Skeletal muscle satellite cell (primary cell): ENCODE results near the gene PSMB3. TPM values are rescaled to one million over a fixed set of nuclear protein-coding genes. Genes with fewer than 3 reads are reported as not detected.

Source experiments
- H3K27me3 ChIP-seq: 2 replicates; pipeline ENCODE4 v1.7.0; 2013; ENCODE audit warnings: low read length; ENCODE audit not compliant: control insufficient read depth, insufficient read depth
- H3K36me3 ChIP-seq: 2 replicates; pipeline ENCODE4 v1.7.0; 2013; ENCODE audit warnings: mild to moderate bottlenecking, control low read depth, low read length; ENCODE audit not compliant: insufficient read depth
- H3K4me1 ChIP-seq: 2 replicates; pipeline ENCODE4 v1.7.0; 2013; ENCODE audit warnings: low read length; ENCODE audit not compliant: control insufficient read depth, insufficient read depth
- H3K4me2 ChIP-seq: 2 replicates; pipeline ENCODE4 v1.7.0; 2013; ENCODE audit warnings: mild to moderate bottlenecking, low read length
- H3K4me3 ChIP-seq: 2 replicates; pipeline ENCODE4 v1.7.0; 2013; ENCODE audit warnings: low read length
- H3K9ac ChIP-seq: 2 replicates; pipeline ENCODE4 v1.7.0; 2013; ENCODE audit warnings: mild to moderate bottlenecking, low read depth, low read length, moderate library complexity
- H3K9me3 ChIP-seq: replicated peaks from 2 replicates; pipeline ENCODE4 v1.7.0; 2013; ENCODE audit warnings: mild to moderate bottlenecking, control low read depth, low read length
- small RNA-seq: library from RNA; depleted of rRNA; stranded (forward); fragments of <200 nt; gene quantifications from one replicate; pipeline ENCODE3, GENCODE V24; 2012

PSMB3 gene

DNA sequence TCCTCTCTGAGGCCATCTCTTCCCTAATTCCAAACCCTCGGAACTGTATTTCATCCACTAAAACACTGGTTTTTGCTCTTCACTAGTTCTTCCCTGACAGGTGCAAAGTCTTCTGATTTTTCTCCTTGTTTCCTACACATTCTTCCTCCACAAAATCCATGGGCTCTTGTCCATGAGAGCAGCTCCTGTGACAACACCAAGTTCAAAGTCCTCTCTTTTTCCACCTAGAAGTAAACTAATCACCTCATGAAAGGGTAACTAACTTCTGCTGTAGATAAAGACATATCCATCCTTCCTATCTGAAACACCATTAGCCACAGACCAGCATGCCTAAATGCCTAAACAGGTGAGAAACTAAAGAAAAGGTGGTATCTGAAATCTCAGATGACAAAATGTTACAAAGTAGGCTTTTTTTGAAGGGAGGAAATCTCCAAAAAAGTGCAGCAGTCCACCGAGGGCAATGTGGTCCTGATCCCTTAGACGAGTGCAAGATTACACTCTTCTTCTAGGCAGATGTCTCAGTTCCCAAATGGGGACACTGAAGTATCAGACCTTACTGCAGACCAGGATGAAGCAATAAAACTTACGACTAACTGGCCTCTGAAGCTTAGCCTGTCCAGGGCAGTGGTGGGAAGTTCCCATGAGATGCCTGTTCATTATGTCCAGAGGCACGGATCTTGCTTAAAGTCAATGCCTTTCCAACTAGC is 44.1 kb downstream of the PSMB3 start:
- Histone ChIP-seq H3K27me3 (no peaks in the 10 kb centered on the region), H3K36me3 (peaks cover 12% of the 10 kb centered on the region), H3K4me1 (peaks cover 25% of the 10 kb centered on the region), H3K4me3 (peak overlapping the region; percentile 98), H3K9me3 (no peaks in the 10 kb centered on the region), H3K4me2 (peak overlapping the region; percentile 98), H3K9ac (no peak overlapping the region)

GRCh38 chr17:38797158-38797490 is 44.6 kb downstream of the PSMB3 start:
- H3K27me3 ChIP-seq = no peaks in the 10 kb centered on the region
- H3K4me1 ChIP-seq = peaks cover 25% of the 10 kb centered on the region
- H3K9ac ChIP-seq = peak overlapping the region; percentile 85
- peak overlapping the region; percentile 98 for H3K4me3 ChIP-seq
- peaks cover 17% of the 10 kb centered on the region for H3K36me3 ChIP-seq
- H3K9me3 ChIP-seq = no peaks in the 10 kb centered on the region
- peak overlapping the region; percentile 98 for H3K4me2 ChIP-seq

- Histone ChIP-seq H3K36me3 (peaks cover 24% of the 10 kb centered on the region), H3K4me2 (peak overlapping the region; percentile 98), H3K27me3 (no peaks in the 10 kb centered on the region), H3K9me3 (no peaks in the 10 kb centered on the region), H3K4me3 (peak overlapping the region; percentile 98), H3K9ac (peak overlapping the region; percentile 85), H3K4me1 (peaks cover 25% of the 10 kb centered on the region)
Measured at GRCh38 chr17:38797828-38798227, 45.3 kb downstream of the PSMB3 start.

GRCh38 chr17:38798614-38799500 is 46.3 kb downstream of the PSMB3 start:
- peak overlapping the region; percentile 85 for H3K9ac ChIP-seq
- peaks cover 32% of the 10 kb centered on the region for H3K36me3 ChIP-seq
- H3K4me1 ChIP-seq = peaks cover 25% of the 10 kb centered on the region
- H3K9me3 ChIP-seq = no peaks in the 10 kb centered on the region
- peak overlapping the region; percentile 98 for H3K4me2 ChIP-seq
- no peaks in the 10 kb centered on the region for H3K27me3 ChIP-seq
- peak overlapping the region; percentile 98 for H3K4me3 ChIP-seq

GRCh38 chr17:38799501-38800236 is 47.1 kb downstream of the PSMB3 start, which contains the start of gene PIP4K2B:
Gene PIP4K2B, minus strand, starts transcription at chr17:38799556. Its CDS starts 132 bp downstream, at chr17:38799424.
- H3K4me3 ChIP-seq = peak within 1 kb of the TSS; percentile 98
- H3K9me3 ChIP-seq = no peaks in the 10 kb centered on the region
- peaks cover 25% of the 10 kb centered on the region for H3K4me1 ChIP-seq
- peak within 1 kb of the TSS; percentile 98 for H3K4me2 ChIP-seq
- peak within 1 kb of the TSS; percentile 99 for H3K9ac ChIP-seq
- H3K27me3 ChIP-seq = no peaks in the 10 kb centered on the region
- H3K36me3 ChIP-seq = peaks cover 36% of the 10 kb centered on the region

- peaks cover 25% of the 10 kb centered on the region for H3K4me1 ChIP-seq
Measured at GRCh38 chr17:38800237-38800760, 47.8 kb downstream of the PSMB3 start.

DNA sequence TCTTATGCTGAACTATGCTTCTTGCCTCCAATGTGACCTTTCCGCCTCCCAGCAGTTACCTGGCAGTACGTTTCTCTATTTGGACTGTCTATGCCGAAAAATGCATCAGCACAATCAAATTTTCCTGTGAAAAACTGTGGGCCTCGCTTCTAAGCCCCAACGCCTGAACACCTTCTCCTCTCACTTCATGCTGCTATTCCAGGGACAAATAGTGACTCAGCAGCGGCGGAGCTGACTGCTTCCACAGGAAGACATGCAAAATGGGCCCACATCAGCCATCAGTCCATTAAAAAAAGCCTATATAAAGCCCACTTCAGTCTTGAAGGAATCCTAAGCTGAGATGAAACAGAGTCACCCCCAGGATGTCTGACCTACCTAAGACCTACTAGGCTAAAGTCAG is 57.3 kb downstream of the PSMB3 start:
- no peaks in the 10 kb centered on the region for H3K4me1 ChIP-seq
- no peak overlapping the region for H3K4me3 ChIP-seq
- no peak overlapping the region for H3K4me2 ChIP-seq
- H3K9ac ChIP-seq = no peak overlapping the region
- peaks cover 45% of the 10 kb centered on the region for H3K36me3 ChIP-seq
- no peaks in the 10 kb centered on the region for H3K9me3 ChIP-seq
- H3K27me3 ChIP-seq = no peaks in the 10 kb centered on the region

More at GRCh38 chr17:38800237-38800760, 47.8 kb downstream of the PSMB3 start:
- peak overlapping the region; percentile 99 for H3K9ac ChIP-seq
- no peaks in the 10 kb centered on the region for H3K9me3 ChIP-seq
- peak overlapping the region; percentile 84 for H3K4me3 ChIP-seq
- H3K4me2 ChIP-seq = peak overlapping the region; percentile 80
- no peaks in the 10 kb centered on the region for H3K27me3 ChIP-seq
- H3K36me3 ChIP-seq = peaks cover 36% of the 10 kb centered on the region

Small RNA genes within 50 kb of the gene (small RNA-seq; reads per million reads assigned to genes)
- gene MIR4726 (not detected), gene RNA5SP440 (0.28 reads per million), gene RNU6-866P (not detected)
